GM23338 (cell line): ENCODE data around the gene AP4B1.

ENCODE experiments used
- EZH2 ChIP-seq: fragments of 200-600 bp; sonication (generic); IDR thresholded peaks from one replicate; pipeline ENCODE4 v1.8.0; 2017; ENCODE audit warnings: antibody characterized with exemption, mild to moderate bottlenecking, low read depth; ENCODE audit not compliant: unreplicated experiment
- NANOG ChIP-seq: IDR thresholded peaks from 2 replicates; pipeline ENCODE4 v1.6.1; 2016; ENCODE audit warnings: antibody characterized with exemption, borderline replicate concordance
- POLR2AphosphoS5 ChIP-seq: IDR thresholded peaks from 2 replicates; pipeline ENCODE4 v1.6.1; 2016; ENCODE audit warnings: antibody characterized with exemption, low read depth
- TF ChIP-seq, protein P1 (sequence below), 2 experiments: fragments of 200-600 bp in 1 of 2; sonication (generic) in 1 of 2; conservative IDR thresholded peaks; 2 replicates each; pipeline versions ENCODE4 v1.5.1 to v1.6.1; 2016 to 2017; ENCODE audit warnings: antibody characterized with exemption in 2 of 2, low read depth in 2 of 2, mild to moderate bottlenecking in 2 of 2, moderate library complexity in 1 of 2
- TF ChIP-seq, protein P2 (sequence below): IDR thresholded peaks from one replicate; pipeline ENCODE4 v1.6.1; 2018; ENCODE audit warnings: antibody characterized with exemption; ENCODE audit not compliant: unreplicated experiment

DNA sequence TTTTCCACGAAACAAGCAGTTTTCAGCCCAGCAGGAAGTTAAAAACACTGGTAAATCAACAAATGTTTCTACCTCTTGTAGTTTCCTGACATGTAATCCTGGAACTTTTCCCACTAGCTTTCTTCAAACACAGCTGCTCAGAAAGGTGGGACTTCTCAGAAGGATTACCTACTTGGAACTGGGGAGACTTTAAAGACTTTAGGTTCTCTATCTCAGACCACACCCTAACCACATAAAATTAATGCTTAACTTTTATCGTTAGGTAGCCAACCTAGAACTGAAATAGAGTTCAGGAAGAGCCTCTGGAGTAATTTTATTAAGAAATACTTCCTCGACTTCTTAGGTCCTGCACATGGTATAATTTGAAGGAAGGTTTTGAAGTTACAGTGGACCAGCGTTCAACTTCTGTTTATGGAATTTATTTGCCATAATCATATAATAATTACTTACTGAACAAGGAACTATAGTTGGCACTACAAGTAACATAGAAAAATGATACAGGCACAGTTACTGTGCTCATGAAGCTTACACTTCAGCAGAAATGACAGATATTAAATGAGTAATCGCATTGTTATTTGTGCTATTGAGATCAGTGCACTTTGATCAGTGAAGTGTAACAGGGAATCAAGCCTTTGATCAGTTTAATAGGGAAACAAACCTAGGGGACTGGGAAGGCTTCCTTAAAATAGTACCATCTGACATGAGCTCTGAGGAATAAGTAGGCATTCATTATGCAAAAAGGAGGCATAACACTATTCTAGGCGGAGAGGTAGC, 17.0 kb downstream of the AP4B1 start, which contains the start of gene BCL2L15:
- TF ChIP-seq EZH2 (no peak), POLR2AphosphoS5 (no peak), NANOG (no peak)
- TF ChIP-seq, protein P1, sequence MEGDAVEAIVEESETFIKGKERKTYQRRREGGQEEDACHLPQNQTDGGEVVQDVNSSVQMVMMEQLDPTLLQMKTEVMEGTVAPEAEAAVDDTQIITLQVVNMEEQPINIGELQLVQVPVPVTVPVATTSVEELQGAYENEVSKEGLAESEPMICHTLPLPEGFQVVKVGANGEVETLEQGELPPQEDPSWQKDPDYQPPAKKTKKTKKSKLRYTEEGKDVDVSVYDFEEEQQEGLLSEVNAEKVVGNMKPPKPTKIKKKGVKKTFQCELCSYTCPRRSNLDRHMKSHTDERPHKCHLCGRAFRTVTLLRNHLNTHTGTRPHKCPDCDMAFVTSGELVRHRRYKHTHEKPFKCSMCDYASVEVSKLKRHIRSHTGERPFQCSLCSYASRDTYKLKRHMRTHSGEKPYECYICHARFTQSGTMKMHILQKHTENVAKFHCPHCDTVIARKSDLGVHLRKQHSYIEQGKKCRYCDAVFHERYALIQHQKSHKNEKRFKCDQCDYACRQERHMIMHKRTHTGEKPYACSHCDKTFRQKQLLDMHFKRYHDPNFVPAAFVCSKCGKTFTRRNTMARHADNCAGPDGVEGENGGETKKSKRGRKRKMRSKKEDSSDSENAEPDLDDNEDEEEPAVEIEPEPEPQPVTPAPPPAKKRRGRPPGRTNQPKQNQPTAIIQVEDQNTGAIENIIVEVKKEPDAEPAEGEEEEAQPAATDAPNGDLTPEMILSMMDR (conservative IDR thresholded peaks at IDR 0.05; ENCODE audit: low read depth in 2 of 2) = no peak
- TF ChIP-seq, protein P2, sequence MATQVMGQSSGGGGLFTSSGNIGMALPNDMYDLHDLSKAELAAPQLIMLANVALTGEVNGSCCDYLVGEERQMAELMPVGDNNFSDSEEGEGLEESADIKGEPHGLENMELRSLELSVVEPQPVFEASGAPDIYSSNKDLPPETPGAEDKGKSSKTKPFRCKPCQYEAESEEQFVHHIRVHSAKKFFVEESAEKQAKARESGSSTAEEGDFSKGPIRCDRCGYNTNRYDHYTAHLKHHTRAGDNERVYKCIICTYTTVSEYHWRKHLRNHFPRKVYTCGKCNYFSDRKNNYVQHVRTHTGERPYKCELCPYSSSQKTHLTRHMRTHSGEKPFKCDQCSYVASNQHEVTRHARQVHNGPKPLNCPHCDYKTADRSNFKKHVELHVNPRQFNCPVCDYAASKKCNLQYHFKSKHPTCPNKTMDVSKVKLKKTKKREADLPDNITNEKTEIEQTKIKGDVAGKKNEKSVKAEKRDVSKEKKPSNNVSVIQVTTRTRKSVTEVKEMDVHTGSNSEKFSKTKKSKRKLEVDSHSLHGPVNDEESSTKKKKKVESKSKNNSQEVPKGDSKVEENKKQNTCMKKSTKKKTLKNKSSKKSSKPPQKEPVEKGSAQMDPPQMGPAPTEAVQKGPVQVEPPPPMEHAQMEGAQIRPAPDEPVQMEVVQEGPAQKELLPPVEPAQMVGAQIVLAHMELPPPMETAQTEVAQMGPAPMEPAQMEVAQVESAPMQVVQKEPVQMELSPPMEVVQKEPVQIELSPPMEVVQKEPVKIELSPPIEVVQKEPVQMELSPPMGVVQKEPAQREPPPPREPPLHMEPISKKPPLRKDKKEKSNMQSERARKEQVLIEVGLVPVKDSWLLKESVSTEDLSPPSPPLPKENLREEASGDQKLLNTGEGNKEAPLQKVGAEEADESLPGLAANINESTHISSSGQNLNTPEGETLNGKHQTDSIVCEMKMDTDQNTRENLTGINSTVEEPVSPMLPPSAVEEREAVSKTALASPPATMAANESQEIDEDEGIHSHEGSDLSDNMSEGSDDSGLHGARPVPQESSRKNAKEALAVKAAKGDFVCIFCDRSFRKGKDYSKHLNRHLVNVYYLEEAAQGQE = no peak
